ENCODE results near the gene AVEN.

AVEN gene

GRCh38 chr15:33963831-33964664, 75.0 kb downstream of the AVEN start:
- no peaks in the 10 kb centered on the region for H3K4me1 ChIP-seq (ENCODE audit: insufficient read depth, low read length, poor library complexity, severe bottlenecking)
- H3F3A ChIP-seq (ENCODE audit: low read depth), result no peaks in the 10 kb centered on the region
- TF ChIP-seq CTCF (conservative IDR thresholded peaks at IDR 0.05; ENCODE audit: low read length) (peak; percentile 94), EZH2phosphoT487 (IDR thresholded peaks at IDR 0.05; ENCODE audit: borderline replicate concordance) (no peak)
- no peaks in the 10 kb centered on the region for H3K9me3 ChIP-seq (ENCODE audit: insufficient read depth, low read depth, low read length)
- no peak overlapping the region for H3K4me2 ChIP-seq (ENCODE audit: low read depth, low read length, poor library complexity, severe bottlenecking)
- H4K20me1 ChIP-seq (ENCODE audit: insufficient read depth, low read length, poor library complexity, severe bottlenecking), result no peaks in the 10 kb centered on the region
- H3K9me2 ChIP-seq (replicated peaks; ENCODE audit: low read depth, low read length), result no peaks in the 10 kb centered on the region
- no peaks in the 10 kb centered on the region for H3K79me2 ChIP-seq (ENCODE audit: insufficient read depth, low read length)
- H2AFZ ChIP-seq (ENCODE audit: low read length), result no peak overlapping the region
- H3K9ac ChIP-seq (ENCODE audit: low read depth, low read length, poor library complexity, severe bottlenecking), result no peak overlapping the region
- H3K27me3 ChIP-seq (ENCODE audit: insufficient read depth, low read length, poor library complexity, severe bottlenecking), result no peaks in the 10 kb centered on the region
- no peak overlapping the region for H3K4me3 ChIP-seq (ENCODE audit: low read length, poor library complexity, severe bottlenecking)
- H3K36me3 ChIP-seq (ENCODE audit: insufficient read depth, low read length), result no peaks in the 10 kb centered on the region

GRCh38 chr15:33960549-33960935, 78.5 kb downstream of the AVEN start:
- no peaks in the 10 kb centered on the region for H3F3A ChIP-seq (ENCODE audit: low read depth)
- H4K20me1 ChIP-seq (ENCODE audit: insufficient read depth, low read length, poor library complexity, severe bottlenecking), result no peaks in the 10 kb centered on the region
- H3K9me3 ChIP-seq (ENCODE audit: insufficient read depth, low read depth, low read length), result no peaks in the 10 kb centered on the region
- no peaks in the 10 kb centered on the region for H3K36me3 ChIP-seq (ENCODE audit: insufficient read depth, low read length)
- no peaks in the 10 kb centered on the region for H3K4me1 ChIP-seq (ENCODE audit: insufficient read depth, low read length, poor library complexity, severe bottlenecking)
- TF ChIP-seq EZH2phosphoT487 (IDR thresholded peaks at IDR 0.05; ENCODE audit: borderline replicate concordance) (no peak), CTCF (conservative IDR thresholded peaks at IDR 0.05; ENCODE audit: low read length) (no peak)
- no peaks in the 10 kb centered on the region for H3K27me3 ChIP-seq (ENCODE audit: insufficient read depth, low read length, poor library complexity, severe bottlenecking)
- no peak overlapping the region for H3K4me3 ChIP-seq (ENCODE audit: low read length, poor library complexity, severe bottlenecking)
- no peaks in the 10 kb centered on the region for H3K79me2 ChIP-seq (ENCODE audit: insufficient read depth, low read length)
- H3K4me2 ChIP-seq (ENCODE audit: low read depth, low read length, poor library complexity, severe bottlenecking), result no peak overlapping the region
- no peak overlapping the region for H3K9ac ChIP-seq (ENCODE audit: low read depth, low read length, poor library complexity, severe bottlenecking)
- H2AFZ ChIP-seq (ENCODE audit: low read length), result no peak overlapping the region
- H3K9me2 ChIP-seq (replicated peaks; ENCODE audit: low read depth, low read length), result no peaks in the 10 kb centered on the region

DNA sequence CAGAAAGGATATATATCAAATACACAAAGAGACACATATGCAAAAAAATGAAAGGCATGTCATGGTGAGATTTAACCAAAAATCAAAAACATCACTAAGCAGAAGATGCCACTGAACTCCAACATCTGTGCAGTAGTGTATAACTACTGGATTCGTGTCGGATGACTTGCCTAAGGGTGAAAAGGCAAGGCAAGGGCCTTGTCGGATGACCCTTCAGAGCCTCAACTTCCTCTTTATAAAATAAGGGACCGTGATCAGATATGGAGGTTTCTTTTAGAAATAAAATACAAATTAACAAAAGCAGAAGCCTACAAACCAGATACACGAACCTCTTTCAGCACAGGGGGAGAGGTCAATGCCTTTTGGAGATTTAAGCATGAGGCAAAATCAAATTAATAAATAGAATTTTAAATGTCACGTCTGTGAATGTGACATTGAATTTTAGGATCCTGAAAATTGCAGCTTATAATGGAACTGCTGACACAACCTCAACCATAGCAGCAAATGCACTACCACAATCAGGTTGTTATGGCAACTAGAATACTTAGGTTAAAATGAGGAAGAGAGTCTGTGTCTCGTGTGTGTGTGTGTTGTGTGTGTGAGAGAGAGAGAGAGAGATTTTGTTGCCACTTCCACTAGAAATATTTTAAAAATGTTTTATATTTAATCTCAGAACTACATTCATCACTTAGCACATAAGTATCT, 79.0 kb downstream of the AVEN start:
- Histone ChIP-seq H3K27me3 (ENCODE audit: insufficient read depth, low read length, poor library complexity, severe bottlenecking) (no peaks in the 10 kb centered on the region), H2AFZ (ENCODE audit: low read length) (no peak overlapping the region), H3K4me3 (ENCODE audit: low read length, poor library complexity, severe bottlenecking) (no peak overlapping the region), H3K79me2 (ENCODE audit: insufficient read depth, low read length) (no peaks in the 10 kb centered on the region), H4K20me1 (ENCODE audit: insufficient read depth, low read length, poor library complexity, severe bottlenecking) (no peaks in the 10 kb centered on the region), H3K36me3 (ENCODE audit: insufficient read depth, low read length) (no peaks in the 10 kb centered on the region), H3K4me1 (ENCODE audit: insufficient read depth, low read length, poor library complexity, severe bottlenecking) (no peaks in the 10 kb centered on the region), H3K9me2 (replicated peaks; ENCODE audit: low read depth, low read length) (no peaks in the 10 kb centered on the region), H3K9me3 (ENCODE audit: insufficient read depth, low read depth, low read length) (no peaks in the 10 kb centered on the region), H3F3A (ENCODE audit: low read depth) (no peaks in the 10 kb centered on the region), H3K4me2 (ENCODE audit: low read depth, low read length, poor library complexity, severe bottlenecking) (no peak overlapping the region), H3K9ac (ENCODE audit: low read depth, low read length, poor library complexity, severe bottlenecking) (no peak overlapping the region)
- no peak for TF ChIP-seq EZH2phosphoT487 (IDR thresholded peaks at IDR 0.05; ENCODE audit: borderline replicate concordance)
- TF ChIP-seq CTCF (conservative IDR thresholded peaks at IDR 0.05; ENCODE audit: low read length), result no peak
